ENCODE data around the gene ARHGAP24. TPM values are rescaled to one million over a fixed set of nuclear protein-coding genes. Genes with fewer than 3 reads are reported as not detected.

ARHGAP24 gene
- total RNA-seq, 2 donors from 2014 or later, result 34.0 to 42.0 TPM

DNA sequence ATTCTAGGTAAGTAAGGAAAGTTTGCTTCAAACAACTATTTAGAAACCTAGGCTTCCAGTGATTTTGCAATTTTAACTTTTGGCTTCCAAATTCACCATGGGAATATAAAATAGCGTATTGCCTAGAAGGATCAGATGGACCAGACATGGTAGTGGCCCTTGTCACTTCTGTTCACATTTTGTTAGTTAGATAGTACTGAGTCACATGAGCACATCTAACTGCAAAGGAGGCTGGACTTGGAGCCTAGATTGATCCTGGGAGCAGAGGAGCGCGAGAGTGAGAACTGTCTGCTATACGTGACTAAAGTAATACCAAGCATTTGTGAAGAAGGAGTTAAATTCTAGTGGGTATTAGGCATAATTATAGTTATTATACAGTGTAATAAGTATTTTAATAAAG, 102.4 kb downstream of the ARHGAP24 start:
- DNase-seq (ENCODE audit: low spot score), result no peak
- Histone ChIP-seq H3K27ac (no peak overlapping the region), H3K4me3 (no peak overlapping the region), H3K9me3 (no peaks in the 10 kb centered on the region), H3K27me3 (no peaks in the 10 kb centered on the region), H3K4me1 (peaks cover 0 to under 1% of the 10 kb centered on the region in 2 donors), H3K36me3 (no peaks in the 10 kb centered on the region)
- TF ChIP-seq, protein P1, sequence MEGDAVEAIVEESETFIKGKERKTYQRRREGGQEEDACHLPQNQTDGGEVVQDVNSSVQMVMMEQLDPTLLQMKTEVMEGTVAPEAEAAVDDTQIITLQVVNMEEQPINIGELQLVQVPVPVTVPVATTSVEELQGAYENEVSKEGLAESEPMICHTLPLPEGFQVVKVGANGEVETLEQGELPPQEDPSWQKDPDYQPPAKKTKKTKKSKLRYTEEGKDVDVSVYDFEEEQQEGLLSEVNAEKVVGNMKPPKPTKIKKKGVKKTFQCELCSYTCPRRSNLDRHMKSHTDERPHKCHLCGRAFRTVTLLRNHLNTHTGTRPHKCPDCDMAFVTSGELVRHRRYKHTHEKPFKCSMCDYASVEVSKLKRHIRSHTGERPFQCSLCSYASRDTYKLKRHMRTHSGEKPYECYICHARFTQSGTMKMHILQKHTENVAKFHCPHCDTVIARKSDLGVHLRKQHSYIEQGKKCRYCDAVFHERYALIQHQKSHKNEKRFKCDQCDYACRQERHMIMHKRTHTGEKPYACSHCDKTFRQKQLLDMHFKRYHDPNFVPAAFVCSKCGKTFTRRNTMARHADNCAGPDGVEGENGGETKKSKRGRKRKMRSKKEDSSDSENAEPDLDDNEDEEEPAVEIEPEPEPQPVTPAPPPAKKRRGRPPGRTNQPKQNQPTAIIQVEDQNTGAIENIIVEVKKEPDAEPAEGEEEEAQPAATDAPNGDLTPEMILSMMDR (IDR thresholded peaks at IDR 0.05), result no peak

DNA sequence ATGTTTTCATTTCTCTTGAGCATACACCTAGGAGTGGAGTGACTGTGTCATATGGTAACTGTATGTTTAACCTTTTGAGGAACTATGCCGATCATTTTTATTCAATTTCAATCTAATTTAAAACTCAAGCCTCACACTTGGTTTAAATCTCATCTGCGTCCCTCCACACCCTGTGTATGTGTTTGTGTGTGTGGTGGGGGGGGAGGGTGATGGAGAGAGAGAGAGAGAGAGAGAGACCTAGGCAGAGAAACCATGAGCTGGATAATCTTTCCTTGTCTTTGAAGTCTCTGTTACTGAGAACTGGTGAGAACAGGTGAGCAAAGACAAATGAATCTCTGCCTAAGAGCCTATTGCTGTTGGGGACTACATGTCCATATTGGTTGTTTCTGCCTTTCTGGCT, 105.0 kb downstream of the ARHGAP24 start:
- H3K27me3 ChIP-seq, result no peaks in the 10 kb centered on the region
- H3K36me3 ChIP-seq, result no peaks in the 10 kb centered on the region
- TF ChIP-seq, protein P1 (IDR thresholded peaks at IDR 0.05), result no peak
- no peak overlapping the region for H3K4me3 ChIP-seq
- H3K4me1 ChIP-seq, result no peaks in the 10 kb centered on the region
- no peak for DNase-seq (ENCODE audit: low spot score)
- no peak overlapping the region for H3K27ac ChIP-seq
- H3K9me3 ChIP-seq, result no peaks in the 10 kb centered on the region

DNA sequence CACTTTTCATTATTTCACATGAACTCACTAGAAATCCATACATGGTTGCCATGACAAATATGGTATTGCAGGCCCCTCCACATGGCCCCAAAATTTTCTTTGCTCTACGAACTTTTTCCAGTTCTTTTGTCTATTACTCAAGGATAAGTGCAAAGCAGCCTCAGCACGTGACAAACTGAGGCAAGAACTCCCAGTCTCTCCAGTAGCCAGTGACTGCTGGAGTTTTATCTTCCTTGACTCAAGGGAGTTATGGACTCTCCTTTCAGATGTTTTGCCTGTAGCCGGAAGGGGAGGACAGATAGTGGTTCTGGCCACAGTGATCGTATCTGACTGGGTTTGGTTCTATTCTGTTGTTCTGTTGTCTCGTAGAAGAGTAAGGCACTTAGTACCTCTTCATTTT, 105.5 kb downstream of the ARHGAP24 start:
- Histone ChIP-seq H3K4me1 (no peaks in the 10 kb centered on the region), H3K27me3 (no peaks in the 10 kb centered on the region), H3K9me3 (no peaks in the 10 kb centered on the region), H3K4me3 (no peak overlapping the region), H3K27ac (no peak overlapping the region), H3K36me3 (no peaks in the 10 kb centered on the region)
- TF ChIP-seq, protein P1 (IDR thresholded peaks at IDR 0.05), result no peak
- no peak for DNase-seq (ENCODE audit: low spot score)

DNA sequence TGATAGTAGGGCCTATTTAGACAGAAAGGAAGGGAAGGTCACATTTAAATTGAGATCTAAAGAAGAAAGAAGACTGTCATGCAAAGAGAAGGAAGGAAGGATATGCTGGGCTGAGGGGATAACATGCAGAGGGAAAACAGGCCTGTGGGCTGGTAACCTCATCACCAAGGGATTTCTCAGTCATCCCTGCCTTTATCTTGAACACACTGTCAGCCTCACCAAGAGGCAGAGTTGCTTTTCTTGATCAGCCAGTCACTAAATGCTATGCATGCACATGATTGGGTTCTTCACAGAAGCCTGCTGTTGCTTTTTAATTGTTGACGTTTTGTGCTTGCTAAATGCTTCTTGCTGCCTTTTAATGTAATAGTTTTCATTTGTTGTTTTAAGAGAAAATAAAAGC, 113.0 kb downstream of the ARHGAP24 start:
- H3K36me3 ChIP-seq, result no peaks in the 10 kb centered on the region
- no peak for DNase-seq (ENCODE audit: low spot score)
- no peaks in the 10 kb centered on the region for H3K27me3 ChIP-seq
- H3K9me3 ChIP-seq, result no peaks in the 10 kb centered on the region
- TF ChIP-seq, protein P1 (IDR thresholded peaks at IDR 0.05), result no peak
- no peaks in the 10 kb centered on the region for H3K4me1 ChIP-seq
- no peak overlapping the region for H3K4me3 ChIP-seq
- H3K27ac ChIP-seq, result no peak overlapping the region

DNA sequence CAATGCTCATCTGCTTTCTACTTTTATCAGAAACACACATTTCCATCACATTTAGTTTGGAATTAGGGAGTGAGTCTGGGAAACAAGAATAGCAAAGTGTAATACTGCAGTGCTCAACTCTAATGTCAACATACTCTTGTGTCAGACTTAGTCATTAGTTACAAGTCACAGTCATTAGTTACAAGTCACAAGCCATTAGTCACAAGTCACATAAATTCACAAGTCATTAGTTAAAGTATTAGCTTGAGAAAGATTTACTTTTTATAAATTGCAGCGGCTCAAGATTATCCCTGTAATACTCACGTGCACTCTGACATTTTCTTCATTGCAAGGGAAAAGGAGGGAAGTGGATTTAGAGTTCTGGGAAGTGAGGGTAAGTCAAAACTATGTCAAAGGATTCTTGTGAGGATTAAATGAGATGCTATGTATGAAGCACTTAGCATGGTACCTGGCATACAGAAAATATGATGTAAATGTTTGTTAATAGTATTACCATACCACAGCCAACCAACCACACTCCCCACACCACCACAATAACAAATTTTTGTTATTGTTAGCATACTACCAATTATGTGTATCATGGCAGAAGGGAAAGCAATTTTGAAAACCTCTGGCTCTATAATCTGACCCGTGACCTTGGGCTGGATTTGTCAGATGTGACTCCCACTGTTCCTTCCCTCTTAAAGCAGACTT, 116.6 kb downstream of the ARHGAP24 start:
- H3K27me3 ChIP-seq, result no peaks in the 10 kb centered on the region
- TF ChIP-seq, protein P1 (IDR thresholded peaks at IDR 0.05), result no peak
- no peaks in the 10 kb centered on the region for H3K36me3 ChIP-seq
- no peak overlapping the region for H3K27ac ChIP-seq
- H3K4me1 ChIP-seq, result peaks cover 0 to 21% of the 10 kb centered on the region in 2 donors
- no peak for DNase-seq (ENCODE audit: low spot score)
- no peak overlapping the region for H3K4me3 ChIP-seq
- H3K9me3 ChIP-seq, result no peaks in the 10 kb centered on the region

Measured in right atrium auricular region (tissue), 2 donors.